NK-92 treated with Interleukin-12 subunit alpha and Interleukin-12 subunit beta, amount 100 ng/mL, for 24 hours (cell line): ENCODE measurements around the gene RAP2C.

ENCODE experiments used
- DNase-seq: peaks from one replicate; lab custom pipeline; 2025; lab: John Stamatoyannopoulos, UW

The RAP2C gene

GRCh38 chrX:132219343-132219768 is at the start of gene RAP2C:
RAP2C (minus strand) TSS chrX:132219447; CDS start chrX:132217268, 2,179 bp downstream.
- DNase-seq = peak; percentile 51

- DNase-seq = no peak
These were observed 48.1 kb upstream of the RAP2C start for GRCh38 chrX:132267392-132267791.

- DNase-seq = no peak
These were observed 47.5 kb upstream of the RAP2C start for GRCh38 chrX:132266583-132267355.

GRCh38 chrX:132263127-132263526 is 43.9 kb upstream of the RAP2C start:
- no peak for DNase-seq

- no peak for DNase-seq
These were observed 39.3 kb upstream of the RAP2C start for GRCh38 chrX:132258509-132258908.

GRCh38 chrX:132257116-132257515 is 37.9 kb upstream of the RAP2C start:
- DNase-seq = no peak

GRCh38 chrX:132236121-132236520 is 16.9 kb upstream of the RAP2C start:
- no peak for DNase-seq

- DNase-seq = no peak
These were observed 16.2 kb upstream of the RAP2C start for GRCh38 chrX:132235488-132235887.

GRCh38 chrX:132231587-132231986 is 12.3 kb upstream of the RAP2C start:
- no peak for DNase-seq

GRCh38 chrX:132227383-132228112 is 8.3 kb upstream of the RAP2C start:
- DNase-seq = no peak

- DNase-seq = no peak
These were observed 6.9 kb upstream of the RAP2C start for GRCh38 chrX:132226169-132226568.

GRCh38 chrX:132218100-132218812 is 991 bp downstream of the RAP2C start:
- peak; percentile 69 for DNase-seq

GRCh38 chrX:132217203-132218073 is 1.8 kb downstream of the RAP2C start:
- peak; percentile 76 for DNase-seq

- DNase-seq = no peak
These were observed 2.4 kb downstream of the RAP2C start for GRCh38 chrX:132216806-132217202.

- DNase-seq = no peak
These were observed 3.0 kb downstream of the RAP2C start for GRCh38 chrX:132216283-132216682.

- DNase-seq = no peak
These were observed 4.7 kb downstream of the RAP2C start for GRCh38 chrX:132214518-132214917.

- DNase-seq = no peak
These were observed 9.7 kb downstream of the RAP2C start for GRCh38 chrX:132209527-132209926.

- DNase-seq = no peak
These were observed 10.8 kb downstream of the RAP2C start for GRCh38 chrX:132208422-132208821.

- no peak for DNase-seq
These were observed 11.3 kb downstream of the RAP2C start for GRCh38 chrX:132207996-132208395.

GRCh38 chrX:132206259-132206658 is 13.0 kb downstream of the RAP2C start:
- DNase-seq = no peak

GRCh38 chrX:132204629-132205028 is 14.6 kb downstream of the RAP2C start:
- DNase-seq = no peak

- DNase-seq = no peak
These were observed 18.3 kb downstream of the RAP2C start for GRCh38 chrX:132200976-132201375.
